Measurements from ENCODE around the gene EFCAB9. TPM values are rescaled to one million over a fixed set of nuclear protein-coding genes. Genes with fewer than 3 reads are reported as not detected.
"Not testable (repeated sequence)": the region's sequence is repeated elsewhere in the genome, so short reads cannot be mapped to it uniquely, and the experiment has no call there.

EFCAB9 gene
- total RNA-seq, 1 donor from 2014 or later, result not detected

DNA sequence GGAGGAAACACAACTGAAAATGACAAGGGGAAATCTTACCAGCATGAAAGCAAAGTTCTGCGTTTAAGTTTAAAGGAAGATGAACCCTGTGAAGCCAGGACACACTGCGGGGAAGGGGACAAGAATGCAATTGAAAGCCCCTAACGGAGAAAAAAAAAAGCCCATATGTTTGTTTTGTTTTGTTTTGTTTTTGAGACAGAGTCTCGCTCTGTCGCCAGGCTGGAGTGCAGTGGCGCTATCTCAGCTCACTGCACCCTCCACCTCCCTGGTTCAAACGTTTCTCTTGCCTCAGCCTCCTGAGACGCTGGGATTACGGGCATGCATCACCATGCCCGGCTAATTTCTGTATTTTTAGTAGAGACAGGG is 8.9 kb upstream of the EFCAB9 start:
- no peak for DNase-seq (ENCODE audit: low spot score)
- Mint-ChIP-seq H3K36me3 (ENCODE audit: low read depth) (peaks cover 44% of the 10 kb centered on the region), H3K27me3 (ENCODE audit: low read depth) (peaks cover 6% of the 10 kb centered on the region), H3K9me3 (no peaks in the 10 kb centered on the region), H3K4me3 (ENCODE audit: low read depth) (peak overlapping the region; percentile 93), H3K27ac (peak overlapping the region; percentile 94), H3K4me1 (ENCODE audit: low read depth) (peaks cover 37% of the 10 kb centered on the region)
- intact Hi-C loops (cut with micrococcal nuclease), result loop anchor here (10.0 kb wide), 1 partner anchor 280 kb away; no protein-coding TSS in a partner anchor

DNA sequence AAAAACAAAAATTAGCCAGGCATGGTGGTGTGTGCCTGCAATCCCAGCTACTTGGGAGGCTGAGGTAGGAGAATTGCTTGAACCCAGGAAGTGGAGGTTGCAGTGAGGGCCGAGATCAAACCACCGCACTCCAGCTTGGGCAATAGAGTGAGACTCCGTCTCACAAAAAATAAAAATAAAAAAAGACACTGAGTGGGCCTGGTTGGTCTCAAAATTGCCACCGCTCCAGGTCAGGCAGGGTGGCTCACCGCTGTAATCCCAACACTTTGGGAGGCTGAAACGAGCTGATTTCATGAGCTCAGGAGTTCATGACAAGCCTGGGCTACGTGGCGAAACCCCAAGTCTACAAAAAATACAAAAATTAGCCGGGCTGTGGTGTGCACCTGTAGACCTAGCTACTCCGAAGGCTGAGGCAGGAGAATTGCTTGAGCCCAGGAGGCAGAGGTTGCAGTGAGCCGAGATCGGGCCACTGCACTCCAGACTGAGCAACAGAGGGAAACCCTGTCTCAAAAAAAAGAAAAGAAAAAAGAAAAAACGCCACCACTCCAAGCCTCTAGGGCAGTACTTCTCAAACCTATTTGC is 7.8 kb upstream of the EFCAB9 start:
- H3K27me3 Mint-ChIP-seq (ENCODE audit: low read depth), result peaks cover 6% of the 10 kb centered on the region
- H3K27ac Mint-ChIP-seq, result peak overlapping the region; percentile 94
- H3K36me3 Mint-ChIP-seq (ENCODE audit: low read depth), result peaks cover 39% of the 10 kb centered on the region
- no peak for DNase-seq (ENCODE audit: low spot score)
- peaks cover 29% of the 10 kb centered on the region for H3K4me1 Mint-ChIP-seq (ENCODE audit: low read depth)
- H3K4me3 Mint-ChIP-seq (ENCODE audit: low read depth), result peak overlapping the region; percentile 93
- no peaks in the 10 kb centered on the region for H3K9me3 Mint-ChIP-seq
- intact Hi-C loops (cut with micrococcal nuclease), result loop anchor here (10.0 kb wide), 1 partner anchor 281 kb away; no protein-coding TSS in a partner anchor

DNA sequence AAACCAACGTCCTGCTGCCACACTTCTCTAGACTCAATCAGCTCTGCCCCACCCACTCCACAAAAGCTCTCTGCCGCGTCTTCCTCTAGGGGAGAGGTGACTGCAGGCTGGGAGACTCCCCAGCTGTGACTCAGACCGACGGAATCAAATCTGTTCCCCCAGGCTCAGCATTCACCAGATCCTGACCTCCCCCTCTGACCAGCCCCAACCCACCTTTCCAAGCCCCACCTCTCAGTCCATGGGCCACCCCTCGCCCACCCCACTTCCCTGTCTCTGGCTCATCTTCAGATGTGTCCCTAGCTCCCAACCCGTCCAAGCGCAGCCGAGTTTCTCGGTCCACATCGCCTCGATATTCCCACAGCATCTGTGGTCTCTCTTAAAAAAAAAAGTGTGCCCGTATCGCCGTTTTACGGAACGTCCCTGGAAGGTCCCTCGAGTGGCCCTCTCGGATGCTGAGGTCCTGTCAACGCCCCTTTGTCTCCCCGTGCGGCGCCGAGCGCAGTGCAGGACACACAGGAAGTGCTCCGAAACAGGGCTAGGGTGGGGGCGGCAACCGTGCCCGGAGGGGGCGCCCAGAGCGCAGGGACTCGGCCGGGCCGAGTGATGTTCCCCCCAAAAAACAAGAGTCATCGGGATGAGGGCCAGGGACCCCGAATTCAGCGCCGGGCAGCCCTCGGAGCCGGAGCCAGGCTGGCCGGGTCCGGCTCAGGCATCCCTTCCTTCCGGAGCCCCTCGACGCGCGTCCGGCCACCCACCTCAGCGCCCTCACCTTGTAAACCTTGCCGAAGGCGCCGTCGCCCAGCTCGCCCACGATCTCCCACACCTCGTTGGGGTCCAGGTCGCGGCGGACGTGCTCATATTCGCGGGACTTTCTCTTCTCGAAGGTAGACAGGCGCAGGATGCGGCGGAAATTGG is 6.6 kb upstream of the EFCAB9 start:
- Mint-ChIP-seq H3K36me3 (ENCODE audit: low read depth) (peaks cover 37% of the 10 kb centered on the region), H3K4me1 (ENCODE audit: low read depth) (peaks cover 29% of the 10 kb centered on the region), H3K9me3 (no peaks in the 10 kb centered on the region), H3K4me3 (ENCODE audit: low read depth) (peak overlapping the region; percentile 93), H3K27ac (peak overlapping the region; percentile 94), H3K27me3 (ENCODE audit: low read depth) (peaks cover 12% of the 10 kb centered on the region)
- intact Hi-C loops (cut with micrococcal nuclease), result loop anchor here (1.0 to 10.0 kb wide), 10 partner anchors 8 to 283 kb away; partner anchors contain the start of gene FBXW11
- DNase-seq (ENCODE audit: low spot score), result peak; percentile 58

DNA sequence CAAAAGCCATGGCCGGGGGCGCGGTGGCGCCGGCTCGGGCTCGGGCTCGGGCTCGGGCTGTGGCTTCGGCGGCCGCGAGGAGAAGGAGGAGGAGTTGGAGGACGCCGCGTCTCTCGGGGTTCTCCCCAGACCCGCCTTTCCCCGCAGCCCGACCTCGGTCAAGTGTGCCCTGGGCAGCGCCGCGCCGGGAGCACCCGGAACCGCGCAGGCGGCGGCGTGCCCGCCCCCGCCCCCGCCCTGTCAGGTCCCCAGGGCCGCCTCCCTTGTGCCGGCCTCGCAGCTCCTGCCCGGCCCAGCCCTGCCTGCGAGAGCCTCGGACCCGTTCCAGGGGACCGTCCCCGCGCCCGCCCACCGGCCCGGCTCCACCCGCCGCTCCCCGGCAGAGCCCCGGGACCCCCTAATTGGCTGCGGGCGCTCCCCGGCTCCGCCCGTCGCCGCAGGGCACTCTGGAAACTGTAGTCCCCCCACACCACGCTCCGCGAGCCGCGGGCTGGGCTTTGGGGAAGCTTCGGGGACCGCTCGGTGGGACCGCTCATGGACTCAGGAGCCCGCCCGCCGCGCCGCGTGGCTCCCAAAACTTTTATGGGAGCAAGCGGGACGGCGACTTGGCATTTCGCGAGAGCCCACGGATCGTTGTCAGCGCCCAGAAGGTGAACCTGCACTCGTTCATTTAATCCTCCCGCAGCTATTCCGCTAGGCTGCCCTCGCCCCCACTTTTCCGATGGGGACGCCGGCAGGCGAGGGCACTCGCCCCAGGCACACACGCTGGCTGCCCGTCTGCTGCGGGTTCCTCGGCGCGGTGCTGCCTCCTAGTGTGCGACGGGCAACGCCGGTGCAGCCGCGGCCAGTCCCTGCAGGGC is 5.7 kb upstream of the EFCAB9 start, which contains the start of gene STK10:
Gene STK10, minus strand, starts transcription at position 192 of the 860 bp plus-strand sequence. Its CDS starts 182 bp downstream, at position 10.
- intact Hi-C loops (cut with micrococcal nuclease), result loop anchor here (1.0 to 10.0 kb wide), 8 partner anchors 14 to 283 kb away; no protein-coding TSS in a partner anchor
- H3K9me3 Mint-ChIP-seq, result no peaks in the 10 kb centered on the region
- peak within 1 kb of the TSS; percentile 94 for H3K27ac Mint-ChIP-seq
- peaks cover 12% of the 10 kb centered on the region for H3K27me3 Mint-ChIP-seq (ENCODE audit: low read depth)
- peaks cover 28% of the 10 kb centered on the region for H3K36me3 Mint-ChIP-seq (ENCODE audit: low read depth)
- DNase-seq (ENCODE audit: low spot score), result peak; percentile 88
- H3K4me1 Mint-ChIP-seq (ENCODE audit: low read depth), result peaks cover 25% of the 10 kb centered on the region
- H3K4me3 Mint-ChIP-seq (ENCODE audit: low read depth), result peak within 1 kb of the TSS; percentile 93

DNA sequence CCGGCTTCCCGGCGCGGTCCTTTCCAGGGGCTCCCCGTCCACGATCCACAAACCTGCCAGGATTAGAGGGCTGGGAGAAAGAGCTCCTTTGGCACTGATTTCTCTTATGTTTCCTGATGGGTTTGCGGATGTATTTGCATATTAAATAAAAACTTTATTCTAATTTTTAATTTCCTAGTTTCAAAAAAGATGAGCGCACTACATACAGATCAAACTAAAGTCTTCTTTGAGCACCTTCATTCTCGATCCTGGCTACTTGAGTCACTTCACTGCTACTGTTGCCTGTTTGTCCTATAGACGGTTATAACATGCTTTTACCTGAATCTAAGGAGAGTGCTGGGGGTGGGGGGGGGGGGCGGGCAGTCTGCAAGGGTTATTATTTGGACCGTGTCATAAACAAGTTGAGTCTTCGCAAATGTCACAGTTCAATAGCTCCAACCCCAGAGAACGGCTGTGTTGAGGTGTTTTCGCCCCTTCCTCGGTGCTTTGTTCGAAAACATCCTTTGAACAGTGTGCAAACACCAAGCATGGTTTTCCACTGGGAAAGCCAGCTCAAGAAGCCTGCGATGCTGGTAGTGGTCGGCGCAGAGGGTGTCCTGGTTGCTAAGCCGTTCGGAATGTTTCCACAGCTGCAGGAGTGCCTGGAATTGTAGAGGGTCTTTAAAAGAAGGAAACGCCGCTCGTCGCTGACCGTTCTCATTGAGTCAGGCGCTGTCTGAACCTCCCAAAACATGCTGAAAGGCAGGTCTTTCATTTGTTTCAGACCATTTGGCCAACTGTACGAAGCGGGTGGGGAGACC is 4.9 kb upstream of the EFCAB9 start:
- Mint-ChIP-seq H3K9me3 (no peaks in the 10 kb centered on the region), H3K27ac (no peak overlapping the region), H3K36me3 (ENCODE audit: low read depth) (peaks cover 24% of the 10 kb centered on the region), H3K4me1 (ENCODE audit: low read depth) (peaks cover 18% of the 10 kb centered on the region), H3K4me3 (ENCODE audit: low read depth) (no peak overlapping the region), H3K27me3 (ENCODE audit: low read depth) (peaks cover 16% of the 10 kb centered on the region)
- no peak for DNase-seq (ENCODE audit: low spot score)
- intact Hi-C loops (cut with micrococcal nuclease), result loop anchor here (1.0 to 10.0 kb wide), 8 partner anchors 15 to 284 kb away; no protein-coding TSS in a partner anchor

DNA sequence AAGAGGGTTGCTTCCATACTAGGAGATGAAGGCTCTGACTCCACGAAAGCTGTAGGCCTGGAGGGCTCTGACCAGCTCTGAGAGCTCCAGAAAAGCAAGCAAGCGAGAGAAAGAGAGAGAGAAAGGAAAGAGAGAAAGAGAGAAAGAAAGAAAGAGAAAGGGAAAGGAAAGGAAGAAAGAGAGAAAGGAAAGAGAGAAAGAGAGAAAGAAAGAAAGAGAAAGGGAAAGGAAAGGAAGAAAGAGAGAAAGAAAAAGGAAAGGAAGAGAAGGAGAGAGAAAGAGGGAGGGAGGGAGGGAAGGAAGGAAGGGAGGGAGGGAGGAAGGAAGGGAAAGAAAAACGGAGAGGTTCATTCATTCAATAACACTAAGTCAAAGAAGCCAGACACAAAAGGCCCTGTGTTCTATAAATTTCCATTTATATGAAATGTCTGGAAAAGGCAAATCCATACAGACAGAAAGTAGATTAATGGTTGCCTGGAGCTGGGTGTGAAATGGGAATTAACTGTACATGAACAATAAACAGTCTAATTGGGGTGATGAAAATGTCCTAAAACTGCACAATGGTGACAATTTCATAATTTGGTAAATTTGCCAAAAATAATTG is 4.2 kb upstream of the EFCAB9 start:
- intact Hi-C loops (cut with micrococcal nuclease), result loop anchor here (2.0 to 10.0 kb wide), 5 partner anchors 35 to 285 kb away; no protein-coding TSS in a partner anchor
- H3K4me1 Mint-ChIP-seq (ENCODE audit: low read depth), result peaks cover 11% of the 10 kb centered on the region
- H3K36me3 Mint-ChIP-seq (ENCODE audit: low read depth), result peaks cover 17% of the 10 kb centered on the region
- DNase-seq (ENCODE audit: low spot score), result no peak
- no peak overlapping the region for H3K4me3 Mint-ChIP-seq (ENCODE audit: low read depth)
- no peaks in the 10 kb centered on the region for H3K9me3 Mint-ChIP-seq
- no peak overlapping the region for H3K27ac Mint-ChIP-seq
- H3K27me3 Mint-ChIP-seq (ENCODE audit: low read depth), result peaks cover 19% of the 10 kb centered on the region

DNA sequence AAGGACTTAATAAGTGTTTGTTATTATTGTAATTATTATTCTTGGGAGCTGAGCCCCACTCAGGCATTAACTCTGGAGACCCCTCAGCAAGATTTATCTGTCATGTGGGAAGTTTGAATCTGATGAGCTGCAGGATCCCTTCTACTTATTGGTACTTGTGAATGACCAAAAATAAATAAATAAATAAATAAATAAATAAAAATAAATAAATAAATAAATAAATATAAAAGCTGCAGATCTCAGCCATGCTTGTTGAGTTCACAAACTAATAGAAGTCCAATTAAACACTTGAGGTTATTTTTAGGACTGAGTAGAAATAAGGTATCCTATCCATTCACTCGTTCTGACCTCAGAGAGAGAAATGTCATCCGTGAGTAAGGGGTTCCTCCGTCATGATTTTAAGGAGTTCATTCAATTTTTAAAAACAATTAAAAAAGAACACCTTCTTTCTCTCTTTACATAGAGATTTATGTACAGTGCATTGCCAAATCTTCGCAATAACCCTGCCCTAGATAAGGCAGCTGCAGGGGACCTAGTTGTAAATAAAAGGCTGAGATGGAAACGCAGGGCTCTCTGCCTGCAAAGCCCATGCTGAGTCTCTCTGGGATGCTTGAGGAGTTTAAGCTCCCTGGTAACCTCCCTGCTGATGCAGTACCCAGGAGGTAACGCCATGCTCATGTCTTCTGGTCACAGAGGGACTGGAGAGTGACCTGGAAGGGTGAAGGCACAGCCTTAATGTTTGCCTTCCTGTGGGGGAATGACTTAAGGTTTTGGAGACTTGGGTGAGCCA is 1.2 kb downstream of the EFCAB9 start:
- Mint-ChIP-seq H3K27me3 (ENCODE audit: low read depth) (peaks cover 27% of the 10 kb centered on the region), H3K36me3 (ENCODE audit: low read depth) (no peaks in the 10 kb centered on the region), H3K4me1 (ENCODE audit: low read depth) (no peaks in the 10 kb centered on the region), H3K27ac (no peak overlapping the region), H3K4me3 (ENCODE audit: low read depth) (no peak overlapping the region), H3K9me3 (no peaks in the 10 kb centered on the region)
- intact Hi-C loops (cut with micrococcal nuclease), result no loop called here
- no peak for DNase-seq (ENCODE audit: low spot score)

DNA sequence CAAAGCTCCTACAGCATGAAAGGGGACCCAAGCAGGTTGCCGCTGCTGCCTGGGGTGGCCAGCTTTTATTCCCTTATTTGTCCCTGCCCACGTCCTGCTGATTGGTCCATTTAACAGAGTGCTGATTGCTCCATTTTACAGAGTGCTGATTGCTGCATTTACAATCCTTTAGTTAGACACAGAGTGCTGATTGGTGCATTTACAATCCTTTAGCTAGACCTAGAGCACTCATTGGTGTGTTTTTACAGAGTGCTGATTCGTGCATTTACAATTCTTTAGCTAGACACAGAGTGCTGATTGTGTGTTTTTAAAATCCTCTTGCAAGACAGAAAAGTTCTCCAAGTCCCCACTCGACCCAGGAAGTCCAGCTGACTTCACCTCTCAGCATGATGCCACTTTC is 3.8 kb downstream of the EFCAB9 start:
- peaks cover 25% of the 10 kb centered on the region for H3K27me3 Mint-ChIP-seq (ENCODE audit: low read depth)
- intact Hi-C loops (cut with micrococcal nuclease); DNase-seq (ENCODE audit: low spot score); H3K4me3 Mint-ChIP-seq (ENCODE audit: low read depth); H3K4me1 Mint-ChIP-seq (ENCODE audit: low read depth); H3K36me3 Mint-ChIP-seq (ENCODE audit: low read depth); H3K27ac Mint-ChIP-seq; H3K9me3 Mint-ChIP-seq: not testable (repeated sequence)

DNA sequence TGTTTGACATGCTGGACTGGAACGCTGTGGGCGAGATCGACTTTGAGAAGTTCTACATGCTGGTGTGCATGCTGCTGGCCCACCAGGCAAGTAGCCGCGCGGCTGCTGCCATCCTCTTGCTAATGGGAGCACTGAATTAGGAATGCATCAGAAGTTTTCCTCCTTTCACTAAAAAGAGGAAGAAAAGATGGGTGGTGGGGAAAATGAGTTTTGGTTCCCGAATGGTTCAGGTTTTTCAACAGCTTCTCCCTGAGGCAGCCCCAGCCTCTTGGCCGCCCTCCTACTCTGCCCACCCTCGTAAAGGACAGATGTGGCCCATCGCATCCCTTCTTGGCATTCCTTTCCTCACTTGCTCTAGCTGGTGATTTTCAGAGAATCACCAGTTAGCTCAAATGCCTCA is 5.5 kb downstream of the EFCAB9 start:
- Mint-ChIP-seq H3K36me3 (ENCODE audit: low read depth) (no peaks in the 10 kb centered on the region), H3K4me3 (ENCODE audit: low read depth) (no peak overlapping the region), H3K27me3 (ENCODE audit: low read depth) (peaks cover 21% of the 10 kb centered on the region), H3K27ac (no peak overlapping the region), H3K9me3 (no peaks in the 10 kb centered on the region), H3K4me1 (ENCODE audit: low read depth) (peaks cover 2% of the 10 kb centered on the region)
- DNase-seq (ENCODE audit: low spot score), result no peak
- intact Hi-C loops (cut with micrococcal nuclease), result no loop called here

DNA sequence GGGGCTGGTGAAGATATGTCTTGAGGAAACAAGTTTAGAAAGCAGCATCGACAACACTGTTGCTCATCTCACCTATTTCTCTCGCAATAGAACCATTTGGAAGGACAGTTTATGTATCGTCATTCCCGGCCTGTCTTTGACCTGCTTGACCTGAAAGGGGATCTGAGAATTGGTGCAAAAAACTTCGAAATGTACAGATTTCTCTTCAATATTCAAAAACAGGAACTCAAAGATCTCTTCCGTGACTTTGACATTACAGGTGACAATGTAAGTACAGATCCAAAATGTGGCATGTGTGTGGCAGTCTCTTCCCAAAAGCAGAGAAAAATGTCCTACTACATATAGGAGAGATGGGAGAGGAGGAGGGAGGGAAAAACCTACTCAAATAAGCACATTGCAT is 6.5 kb downstream of the EFCAB9 start:
- no peak for DNase-seq (ENCODE audit: low spot score)
- no peaks in the 10 kb centered on the region for H3K9me3 Mint-ChIP-seq
- no peak overlapping the region for H3K27ac Mint-ChIP-seq
- intact Hi-C loops (cut with micrococcal nuclease), result no loop called here
- H3K27me3 Mint-ChIP-seq (ENCODE audit: low read depth), result peaks cover 19% of the 10 kb centered on the region
- peaks cover 2% of the 10 kb centered on the region for H3K4me1 Mint-ChIP-seq (ENCODE audit: low read depth)
- H3K36me3 Mint-ChIP-seq (ENCODE audit: low read depth), result no peaks in the 10 kb centered on the region
- no peak overlapping the region for H3K4me3 Mint-ChIP-seq (ENCODE audit: low read depth)

DNA sequence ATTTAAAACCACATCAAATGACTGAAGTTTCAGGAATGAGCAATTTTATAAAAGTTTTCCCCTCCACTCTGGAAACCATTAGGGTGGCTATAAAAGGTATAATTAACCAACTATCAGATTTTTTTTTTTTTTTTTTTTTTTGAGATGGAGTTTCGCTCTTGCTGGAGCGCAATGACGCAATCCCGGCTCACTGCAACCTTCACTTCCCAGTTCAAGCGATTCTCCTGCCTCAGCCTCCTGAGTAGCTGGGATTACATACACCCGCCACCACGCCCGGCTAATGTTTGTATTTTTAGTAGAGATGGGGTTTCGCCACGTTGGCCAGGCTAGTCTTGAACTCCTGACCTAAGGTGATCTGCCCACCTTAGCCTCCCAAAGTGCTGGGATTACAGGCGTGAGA is 12.0 kb downstream of the EFCAB9 start:
- H3K27ac Mint-ChIP-seq; H3K9me3 Mint-ChIP-seq; intact Hi-C loops (cut with micrococcal nuclease): not testable (repeated sequence)

More for the DNA sequence above, 12.0 kb downstream of the EFCAB9 start:
- H3K36me3 Mint-ChIP-seq (ENCODE audit: low read depth); H3K27me3 Mint-ChIP-seq (ENCODE audit: low read depth); H3K4me3 Mint-ChIP-seq (ENCODE audit: low read depth); DNase-seq (ENCODE audit: low spot score): not testable (repeated sequence)
- peaks cover 12% of the 10 kb centered on the region for H3K4me1 Mint-ChIP-seq (ENCODE audit: low read depth)
